Measurements from ENCODE around the gene KLF8. TPM values are rescaled to one million over a fixed set of nuclear protein-coding genes. Genes with fewer than 3 reads are reported as not detected.

KLF8 gene
- polyA plus RNA-seq, 1 of the 3 experiments (the other 2 are of a cell fraction), result 0.16 TPM

DNA sequence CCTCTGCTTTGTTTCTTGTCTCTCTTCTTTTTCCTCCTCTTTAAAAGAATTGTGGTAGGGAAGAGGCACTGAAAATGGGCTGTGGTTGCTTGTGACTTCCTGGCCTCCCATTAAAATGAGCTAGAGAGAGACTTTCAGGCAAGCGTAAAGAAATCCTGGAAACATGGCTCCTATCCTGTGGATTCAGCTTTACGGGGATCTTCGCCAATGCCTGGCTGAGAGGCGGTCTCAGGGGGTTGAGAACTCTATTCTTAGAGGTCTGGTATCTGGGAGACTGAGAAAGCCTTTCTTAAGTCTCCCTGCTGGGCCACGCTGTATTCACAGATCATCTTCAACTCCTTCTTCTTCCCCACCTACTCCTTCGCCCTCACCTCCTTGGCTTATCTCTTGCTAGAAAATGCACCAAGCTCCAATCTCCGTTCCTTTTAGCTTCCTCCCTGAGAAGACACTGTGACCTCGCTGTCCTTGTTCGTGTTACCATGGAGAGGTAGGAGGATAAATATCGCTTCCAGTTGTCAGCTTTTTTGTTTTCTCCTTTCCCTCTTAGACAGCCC is 542 bp upstream of the KLF8 start:
- no peak overlapping the region for H3K4me3 ChIP-seq (ENCODE audit: low read depth in 2 of 2, low read length in 1 of 2)
- no peak overlapping the region for H3K9ac ChIP-seq
- WGBS (ENCODE audit: low lambda C conversion rate), result 18% methylated on average over 10 of the region's 10 CpGs
- no peak for TF ChIP-seq POLR2AphosphoS5 (IDR thresholded peaks at IDR 0.05; ENCODE audit: low read depth, low read length)
- TF ChIP-seq, protein P1, sequence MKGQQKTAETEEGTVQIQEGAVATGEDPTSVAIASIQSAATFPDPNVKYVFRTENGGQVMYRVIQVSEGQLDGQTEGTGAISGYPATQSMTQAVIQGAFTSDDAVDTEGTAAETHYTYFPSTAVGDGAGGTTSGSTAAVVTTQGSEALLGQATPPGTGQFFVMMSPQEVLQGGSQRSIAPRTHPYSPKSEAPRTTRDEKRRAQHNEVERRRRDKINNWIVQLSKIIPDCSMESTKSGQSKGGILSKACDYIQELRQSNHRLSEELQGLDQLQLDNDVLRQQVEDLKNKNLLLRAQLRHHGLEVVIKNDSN (IDR thresholded peaks at IDR 0.05; ENCODE audit: borderline replicate concordance, low read depth), result no peak
- no peak for TF ChIP-seq EZH2phosphoT487 (IDR thresholded peaks at IDR 0.05; ENCODE audit: borderline replicate concordance, low read depth)
- TF ChIP-seq ELF1 (IDR thresholded peaks at IDR 0.05), result no peak
- TF ChIP-seq RFX5 (IDR thresholded peaks at IDR 0.05; ENCODE audit: low read length), result no peak
- no peak for TF ChIP-seq GABPA (IDR thresholded peaks at IDR 0.05; ENCODE audit: low read depth)
- TF ChIP-seq NRF1 (IDR thresholded peaks at IDR 0.05; ENCODE audit: low read depth, low read length), result no peak
- no peak for TF ChIP-seq GATA2 (CRISPR knock-in tag; IDR thresholded peaks at IDR 0.05)
- TF ChIP-seq TAF1 (IDR thresholded peaks at IDR 0.05; ENCODE audit: borderline replicate concordance, low read depth, low read length), result no peak
- no peak for TF ChIP-seq TEAD4 (IDR thresholded peaks at IDR 0.05; ENCODE audit: borderline replicate concordance, insufficient read depth)
- TF ChIP-seq, protein P2, sequence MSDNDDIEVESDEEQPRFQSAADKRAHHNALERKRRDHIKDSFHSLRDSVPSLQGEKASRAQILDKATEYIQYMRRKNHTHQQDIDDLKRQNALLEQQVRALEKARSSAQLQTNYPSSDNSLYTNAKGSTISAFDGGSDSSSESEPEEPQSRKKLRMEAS (IDR thresholded peaks at IDR 0.05; ENCODE audit: low read depth), result no peak
- TF ChIP-seq, protein P3, sequence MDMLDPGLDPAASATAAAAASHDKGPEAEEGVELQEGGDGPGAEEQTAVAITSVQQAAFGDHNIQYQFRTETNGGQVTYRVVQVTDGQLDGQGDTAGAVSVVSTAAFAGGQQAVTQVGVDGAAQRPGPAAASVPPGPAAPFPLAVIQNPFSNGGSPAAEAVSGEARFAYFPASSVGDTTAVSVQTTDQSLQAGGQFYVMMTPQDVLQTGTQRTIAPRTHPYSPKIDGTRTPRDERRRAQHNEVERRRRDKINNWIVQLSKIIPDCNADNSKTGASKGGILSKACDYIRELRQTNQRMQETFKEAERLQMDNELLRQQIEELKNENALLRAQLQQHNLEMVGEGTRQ (IDR thresholded peaks at IDR 0.05; ENCODE audit: borderline replicate concordance, low read depth, low read length), result no peak
- TF ChIP-seq, protein P4, sequence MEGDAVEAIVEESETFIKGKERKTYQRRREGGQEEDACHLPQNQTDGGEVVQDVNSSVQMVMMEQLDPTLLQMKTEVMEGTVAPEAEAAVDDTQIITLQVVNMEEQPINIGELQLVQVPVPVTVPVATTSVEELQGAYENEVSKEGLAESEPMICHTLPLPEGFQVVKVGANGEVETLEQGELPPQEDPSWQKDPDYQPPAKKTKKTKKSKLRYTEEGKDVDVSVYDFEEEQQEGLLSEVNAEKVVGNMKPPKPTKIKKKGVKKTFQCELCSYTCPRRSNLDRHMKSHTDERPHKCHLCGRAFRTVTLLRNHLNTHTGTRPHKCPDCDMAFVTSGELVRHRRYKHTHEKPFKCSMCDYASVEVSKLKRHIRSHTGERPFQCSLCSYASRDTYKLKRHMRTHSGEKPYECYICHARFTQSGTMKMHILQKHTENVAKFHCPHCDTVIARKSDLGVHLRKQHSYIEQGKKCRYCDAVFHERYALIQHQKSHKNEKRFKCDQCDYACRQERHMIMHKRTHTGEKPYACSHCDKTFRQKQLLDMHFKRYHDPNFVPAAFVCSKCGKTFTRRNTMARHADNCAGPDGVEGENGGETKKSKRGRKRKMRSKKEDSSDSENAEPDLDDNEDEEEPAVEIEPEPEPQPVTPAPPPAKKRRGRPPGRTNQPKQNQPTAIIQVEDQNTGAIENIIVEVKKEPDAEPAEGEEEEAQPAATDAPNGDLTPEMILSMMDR (IDR thresholded peaks at IDR 0.05), result no peak
- no peak for TF ChIP-seq JUND (IDR thresholded peaks at IDR 0.05)
- no peak for TF ChIP-seq NFIC (IDR thresholded peaks at IDR 0.05; ENCODE audit: borderline replicate concordance)
- TF ChIP-seq RAD21 (IDR thresholded peaks at IDR 0.05; ENCODE audit: low read length), result no peak
- TF ChIP-seq YY1 (IDR thresholded peaks at IDR 0.05; ENCODE audit: low read depth), result no peak
- no peak for TF ChIP-seq FOXJ3 (CRISPR knock-in tag; IDR thresholded peaks at IDR 0.05)
- no peak for TF ChIP-seq FOSL2 (IDR thresholded peaks at IDR 0.05; ENCODE audit: borderline replicate concordance, low read depth)
- TF ChIP-seq, protein P5, sequence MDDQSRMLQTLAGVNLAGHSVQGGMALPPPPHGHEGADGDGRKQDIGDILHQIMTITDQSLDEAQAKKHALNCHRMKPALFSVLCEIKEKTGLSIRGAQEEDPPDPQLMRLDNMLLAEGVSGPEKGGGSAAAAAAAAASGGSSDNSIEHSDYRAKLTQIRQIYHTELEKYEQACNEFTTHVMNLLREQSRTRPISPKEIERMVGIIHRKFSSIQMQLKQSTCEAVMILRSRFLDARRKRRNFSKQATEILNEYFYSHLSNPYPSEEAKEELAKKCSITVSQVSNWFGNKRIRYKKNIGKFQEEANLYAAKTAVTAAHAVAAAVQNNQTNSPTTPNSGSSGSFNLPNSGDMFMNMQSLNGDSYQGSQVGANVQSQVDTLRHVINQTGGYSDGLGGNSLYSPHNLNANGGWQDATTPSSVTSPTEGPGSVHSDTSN (IDR thresholded peaks at IDR 0.05), result no peak
- H3F3A ChIP-seq (replicated peaks; ENCODE audit: insufficient read depth), result no peaks in the 10 kb centered on the region
- no peaks in the 10 kb centered on the region for H3K9me2 ChIP-seq
- H3K4me2 ChIP-seq, result no peak overlapping the region
- H3K27ac ChIP-seq (ENCODE audit: low read depth in 2 of 2, low read length in 1 of 2), result no peak overlapping the region
- peaks cover 57% of the 10 kb centered on the region for H3K27me3 ChIP-seq (ENCODE audit: insufficient read depth)
- H3K9me3 ChIP-seq, result no peaks in the 10 kb centered on the region
- H3K4me1 ChIP-seq (ENCODE audit: control insufficient read depth in 1 of 2, insufficient read depth in 2 of 2, low read depth in 1 of 2, low read length in 1 of 2), result no peaks in the 10 kb centered on the region
- POLR2A ChIA-PET, result no interaction called here
- no peaks in the 10 kb centered on the region for H3K79me2 ChIP-seq (ENCODE audit: insufficient read depth)
- no peaks in the 10 kb centered on the region for H3K36me3 ChIP-seq (replicated peaks in 1 of 2; ENCODE audit: control insufficient read depth in 1 of 2, insufficient read depth in 2 of 2, low read length in 1 of 2)
- DNase-seq, result no peak
- CTCF ChIA-PET, result interaction anchor here (0.7 kb wide), 1 partner anchor 940 kb away, joined by 3 read pairs; no protein-coding TSS in a partner anchor
- no peaks in the 10 kb centered on the region for H4K20me1 ChIP-seq (ENCODE audit: insufficient read depth)
- no peak overlapping the region for H2AFZ ChIP-seq (ENCODE audit: low read depth)

Measured in SK-N-SH (cell line).